Thoracic aorta (tissue), 2 donors: ENCODE measurements around the gene NFX1. TPM values are rescaled to one million over a fixed set of nuclear protein-coding genes. Genes with fewer than 3 reads are reported as not detected.
"Not testable (repeated sequence)": the region's sequence is repeated elsewhere in the genome, so short reads cannot be mapped to it uniquely, and the experiment has no call there.

Source experiments
- ATAC-seq: fragments of 150-250 bp; one replicate; pipeline ENCODE4 v1.8.0; 2017; ENCODE audit warnings: low read depth; ENCODE audit not compliant: insufficient number of reproducible peaks, low FRiP score
- DNase-seq: peaks from one replicate; pipeline ENCODE4 v3.0.0-alpha.2; 2020; ENCODE audit warnings: low spot score
- H3K27ac ChIP-seq, 2 donors: fragments of 200-600 bp; sonication (generic); 1 replicate in 1 of 2; 2 replicates in 1 of 2; pipeline ENCODE4 v1.5.1; 2016; ENCODE audit warnings: mild to moderate bottlenecking in 2 of 2, moderate library complexity in 2 of 2
- H3K27me3 ChIP-seq: fragments of 200-600 bp; sonication (generic); replicated peaks from 2 replicates; pipeline ENCODE4 v1.6.0; 2016; ENCODE audit warnings: mild to moderate bottlenecking; ENCODE audit not compliant: insufficient read depth
- H3K36me3 ChIP-seq: fragments of 200-600 bp; sonication (generic); one replicate; pipeline ENCODE4 v1.5.1; 2016
- H3K4me1 ChIP-seq, 2 donors: fragments of 200-600 bp; sonication (generic); 1 replicate in 1 of 2; 2 replicates in 1 of 2; pipeline versions ENCODE4 v1.5.1 to v1.6.0; 2016; ENCODE audit warnings: low read depth in 2 of 2, mild to moderate bottlenecking in 1 of 2; ENCODE audit not compliant: control insufficient read depth in 1 of 2
- H3K4me3 ChIP-seq: fragments of 200-600 bp; sonication (generic); 2 replicates; pipeline ENCODE4 v1.5.1; 2016; ENCODE audit warnings: mild to moderate bottlenecking
- H3K9me3 ChIP-seq: fragments of 200-600 bp; sonication (generic); 2 replicates; pipeline ENCODE4 v1.5.1; 2016
- total RNA-seq, 2 donors: library from RNA; depleted of rRNA; stranded (reverse); fragments of >200 nt; gene quantifications; one replicate each; pipeline versions ENCODE4 v1.1.0 to v1.2.3, GENCODE V29; 2016
- TF ChIP-seq, protein P1 (sequence below): fragments of 200-600 bp; sonication (generic); IDR thresholded peaks from one replicate; pipeline ENCODE4 v1.5.1; 2019; ENCODE audit warnings: antibody characterized with exemption

Gene NFX1
- total RNA-seq, 2 donors from 2014 or later = 22.5 to 39.7 TPM

DNA sequence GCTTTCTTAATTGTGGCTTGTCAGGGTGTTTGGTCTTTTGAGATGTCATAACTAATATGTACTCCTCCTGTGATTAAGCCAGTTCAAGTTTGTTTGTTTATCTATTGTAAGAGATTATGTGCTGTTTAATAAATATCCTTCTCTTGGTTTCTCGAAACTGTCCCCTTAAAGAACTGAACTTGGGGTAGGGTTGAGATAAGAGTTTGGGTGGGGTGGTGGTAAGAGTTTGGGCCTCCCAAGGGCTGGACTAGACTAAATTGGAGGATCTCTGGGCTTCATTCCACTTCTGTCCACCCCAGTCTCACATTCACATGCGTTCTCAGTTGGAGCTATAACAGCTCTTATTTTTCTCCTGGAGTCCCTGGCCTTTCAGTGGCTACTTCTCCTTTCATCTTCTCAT lies 73.8 kb downstream of the NFX1 start:
- Histone ChIP-seq H3K27me3 (no peaks in the 10 kb centered on the region), H3K9me3 (no peaks in the 10 kb centered on the region), H3K4me1 (no peaks in the 10 kb centered on the region), H3K36me3 (peaks cover 50% of the 10 kb centered on the region), H3K4me3 (no peak overlapping the region), H3K27ac (no peak overlapping the region)
- ATAC-seq (no peak), DNase-seq (no peak)
- TF ChIP-seq, protein P1, sequence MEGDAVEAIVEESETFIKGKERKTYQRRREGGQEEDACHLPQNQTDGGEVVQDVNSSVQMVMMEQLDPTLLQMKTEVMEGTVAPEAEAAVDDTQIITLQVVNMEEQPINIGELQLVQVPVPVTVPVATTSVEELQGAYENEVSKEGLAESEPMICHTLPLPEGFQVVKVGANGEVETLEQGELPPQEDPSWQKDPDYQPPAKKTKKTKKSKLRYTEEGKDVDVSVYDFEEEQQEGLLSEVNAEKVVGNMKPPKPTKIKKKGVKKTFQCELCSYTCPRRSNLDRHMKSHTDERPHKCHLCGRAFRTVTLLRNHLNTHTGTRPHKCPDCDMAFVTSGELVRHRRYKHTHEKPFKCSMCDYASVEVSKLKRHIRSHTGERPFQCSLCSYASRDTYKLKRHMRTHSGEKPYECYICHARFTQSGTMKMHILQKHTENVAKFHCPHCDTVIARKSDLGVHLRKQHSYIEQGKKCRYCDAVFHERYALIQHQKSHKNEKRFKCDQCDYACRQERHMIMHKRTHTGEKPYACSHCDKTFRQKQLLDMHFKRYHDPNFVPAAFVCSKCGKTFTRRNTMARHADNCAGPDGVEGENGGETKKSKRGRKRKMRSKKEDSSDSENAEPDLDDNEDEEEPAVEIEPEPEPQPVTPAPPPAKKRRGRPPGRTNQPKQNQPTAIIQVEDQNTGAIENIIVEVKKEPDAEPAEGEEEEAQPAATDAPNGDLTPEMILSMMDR = no peak

GRCh38 chr9:33364814-33365213 lies 74.5 kb downstream of the NFX1 start:
- not testable (repeated sequence) for H3K9me3 ChIP-seq, H3K27ac ChIP-seq, DNase-seq, H3K4me3 ChIP-seq, H3K27me3 ChIP-seq, H3K4me1 ChIP-seq, ATAC-seq
- peaks cover 50% of the 10 kb centered on the region for H3K36me3 ChIP-seq

DNA sequence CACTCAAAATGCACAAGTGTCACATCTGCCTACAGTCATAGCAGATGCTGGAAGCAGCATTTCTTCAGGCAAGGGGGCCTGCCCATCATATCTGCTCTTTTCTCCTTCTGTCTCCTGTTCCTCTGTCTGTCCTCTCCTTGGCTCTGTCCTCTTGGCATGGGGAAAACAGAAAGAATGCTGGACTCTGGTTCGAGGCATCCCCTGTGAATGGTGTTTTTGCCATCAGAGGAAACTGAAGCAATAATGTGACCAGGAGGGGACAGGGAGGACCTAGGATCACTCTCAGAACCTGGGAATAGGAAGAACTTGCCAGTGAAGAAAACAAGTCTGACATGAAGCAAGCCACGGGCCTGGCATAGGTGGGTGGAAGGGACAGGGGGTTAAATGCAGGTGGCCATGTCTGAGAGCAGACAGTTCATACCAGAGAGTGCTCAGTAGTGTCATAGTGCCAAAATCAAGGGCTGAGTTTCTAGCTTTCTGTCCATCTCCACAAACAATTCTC lies 76.7 kb downstream of the NFX1 start:
- H3K9me3 ChIP-seq = no peaks in the 10 kb centered on the region
- peaks cover 49% of the 10 kb centered on the region for H3K36me3 ChIP-seq
- H3K27ac ChIP-seq = no peak overlapping the region
- TF ChIP-seq, protein P1 = no peak
- no peaks in the 10 kb centered on the region for H3K27me3 ChIP-seq
- H3K4me3 ChIP-seq = no peak overlapping the region
- DNase-seq = no peak
- no peak for ATAC-seq
- H3K4me1 ChIP-seq = no peaks in the 10 kb centered on the region

DNA sequence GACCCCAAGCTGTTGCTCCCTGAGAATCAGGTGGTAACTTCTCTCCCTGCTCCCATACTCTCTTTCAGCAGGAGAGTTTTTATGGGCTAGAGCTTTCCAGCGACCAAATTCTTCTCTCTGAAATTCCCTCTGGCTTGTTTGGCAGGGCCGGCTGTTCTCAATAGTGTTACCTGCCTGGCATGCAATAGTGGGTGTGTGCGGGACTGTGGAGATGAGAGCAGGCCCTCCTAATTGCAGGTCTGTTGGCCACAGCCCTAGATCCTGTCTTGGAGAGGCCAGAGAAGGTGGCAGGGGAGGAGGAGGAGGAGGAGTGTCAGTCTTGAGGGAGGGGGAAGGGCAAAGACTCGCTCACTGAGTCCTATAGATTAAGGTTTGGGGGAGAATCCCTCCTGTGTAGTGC lies 82.6 kb downstream of the NFX1 start:
- Histone ChIP-seq H3K4me3 (no peak overlapping the region), H3K27ac (no peak overlapping the region), H3K36me3 (peaks cover 13% of the 10 kb centered on the region), H3K9me3 (no peaks in the 10 kb centered on the region), H3K4me1 (no peaks in the 10 kb centered on the region), H3K27me3 (no peaks in the 10 kb centered on the region)
- no peak for DNase-seq
- no peak for ATAC-seq
- TF ChIP-seq, protein P1 = no peak

GRCh38 chr9:33374190-33374589 lies 83.9 kb downstream of the NFX1 start:
- no peaks in the 10 kb centered on the region for H3K27me3 ChIP-seq
- ATAC-seq = no peak
- H3K36me3 ChIP-seq = peaks cover 3% of the 10 kb centered on the region
- TF ChIP-seq, protein P1 = no peak
- no peak for DNase-seq
- H3K9me3 ChIP-seq = no peaks in the 10 kb centered on the region
- H3K27ac ChIP-seq = no peak overlapping the region
- no peak overlapping the region for H3K4me3 ChIP-seq
- H3K4me1 ChIP-seq = no peaks in the 10 kb centered on the region

- Histone ChIP-seq H3K36me3 (peaks cover 3% of the 10 kb centered on the region), H3K27ac (no peak overlapping the region), H3K27me3 (no peaks in the 10 kb centered on the region), H3K4me1 (no peaks in the 10 kb centered on the region), H3K9me3 (no peaks in the 10 kb centered on the region), H3K4me3 (peak overlapping the region; percentile 63)
- ATAC-seq = peak; percentile 96
- DNase-seq = peak; percentile 60
- TF ChIP-seq, protein P1 = peak; percentile 85
These were observed 84.4 kb downstream of the NFX1 start for GRCh38 chr9:33374634-33375237.
